Activated CD4-positive, alpha-beta T cell treated with anti-CD3 and anti-CD28 coated beads, Interleukin-2, amount 50 U/mL, for 16 hours (primary cell): ENCODE data around the gene POP5.
A peak's percentile ranks its signal among the peaks of the same experiment; 100 is the strongest.
"Not testable (repeated sequence)": the region's sequence is repeated elsewhere in the genome, so short reads cannot be mapped to it uniquely, and the experiment has no call there.

Source experiments
- DNase-seq: peaks from one replicate; pipeline ENCODE4 v3.0.0-alpha.2; 2020

The POP5 gene

GRCh38 chr12:120536064-120536791, 45.0 kb downstream of the POP5 start:
- DNase-seq = peak; percentile 47

- peak; percentile 56 for DNase-seq
Observed at GRCh38 chr12:120534703-120535655, 46.2 kb downstream of the POP5 start.

GRCh38 chr12:120534203-120534702, 46.9 kb downstream of the POP5 start, which contains the start of gene RNF10:
RNF10 (plus strand) TSS chr12:120534356; CDS start chr12:120534812, 456 bp downstream.
- peak; percentile 92 for DNase-seq

- DNase-seq = no peak
Observed at GRCh38 chr12:120532701-120533238, 48.4 kb downstream of the POP5 start.

DNA sequence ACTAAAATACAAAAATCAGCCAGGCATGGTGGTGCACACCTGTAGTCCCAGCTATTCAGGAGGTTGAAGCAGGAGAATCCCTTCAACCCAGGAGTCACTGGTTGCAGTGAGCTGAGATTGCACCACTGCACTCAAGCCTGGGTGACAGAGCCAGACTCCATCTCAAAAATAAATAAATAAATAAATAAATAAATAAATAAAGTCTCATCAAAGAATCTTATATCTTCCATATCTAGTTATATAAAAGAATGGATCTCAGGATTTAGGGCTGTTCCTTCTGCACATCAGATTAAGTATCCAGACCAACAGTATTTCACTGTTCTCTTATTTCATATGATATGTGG, 50.8 kb downstream of the POP5 start:
- DNase-seq = not testable (repeated sequence)

GRCh38 chr12:120529641-120530417, 51.4 kb downstream of the POP5 start:
- no peak for DNase-seq

GRCh38 chr12:120528861-120529525, 52.2 kb downstream of the POP5 start, which contains the start of gene COQ5:
COQ5 (minus strand) TSS chr12:120529158; CDS start chr12:120529141, 17 bp downstream.
- peak; percentile 88 for DNase-seq
